Central memory CD4-positive, alpha-beta T cell (primary cell): Measurements from ENCODE around the gene ARL10.

Experiments used
- DNase-seq: peaks from one replicate; pipeline ENCODE4 v3.0.0; 2022
- total RNA-seq, 3 experiments: gene quantifications; one replicate each; lab custom pipeline; 2026; lab: John Stamatoyannopoulos, UW

ARL10 gene, protein sequence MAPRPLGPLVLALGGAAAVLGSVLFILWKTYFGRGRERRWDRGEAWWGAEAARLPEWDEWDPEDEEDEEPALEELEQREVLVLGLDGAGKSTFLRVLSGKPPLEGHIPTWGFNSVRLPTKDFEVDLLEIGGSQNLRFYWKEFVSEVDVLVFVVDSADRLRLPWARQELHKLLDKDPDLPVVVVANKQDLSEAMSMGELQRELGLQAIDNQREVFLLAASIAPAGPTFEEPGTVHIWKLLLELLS
- 10.6 to 15.4 (median 11.2) reads per million in 3 experiments for total RNA-seq

DNA sequence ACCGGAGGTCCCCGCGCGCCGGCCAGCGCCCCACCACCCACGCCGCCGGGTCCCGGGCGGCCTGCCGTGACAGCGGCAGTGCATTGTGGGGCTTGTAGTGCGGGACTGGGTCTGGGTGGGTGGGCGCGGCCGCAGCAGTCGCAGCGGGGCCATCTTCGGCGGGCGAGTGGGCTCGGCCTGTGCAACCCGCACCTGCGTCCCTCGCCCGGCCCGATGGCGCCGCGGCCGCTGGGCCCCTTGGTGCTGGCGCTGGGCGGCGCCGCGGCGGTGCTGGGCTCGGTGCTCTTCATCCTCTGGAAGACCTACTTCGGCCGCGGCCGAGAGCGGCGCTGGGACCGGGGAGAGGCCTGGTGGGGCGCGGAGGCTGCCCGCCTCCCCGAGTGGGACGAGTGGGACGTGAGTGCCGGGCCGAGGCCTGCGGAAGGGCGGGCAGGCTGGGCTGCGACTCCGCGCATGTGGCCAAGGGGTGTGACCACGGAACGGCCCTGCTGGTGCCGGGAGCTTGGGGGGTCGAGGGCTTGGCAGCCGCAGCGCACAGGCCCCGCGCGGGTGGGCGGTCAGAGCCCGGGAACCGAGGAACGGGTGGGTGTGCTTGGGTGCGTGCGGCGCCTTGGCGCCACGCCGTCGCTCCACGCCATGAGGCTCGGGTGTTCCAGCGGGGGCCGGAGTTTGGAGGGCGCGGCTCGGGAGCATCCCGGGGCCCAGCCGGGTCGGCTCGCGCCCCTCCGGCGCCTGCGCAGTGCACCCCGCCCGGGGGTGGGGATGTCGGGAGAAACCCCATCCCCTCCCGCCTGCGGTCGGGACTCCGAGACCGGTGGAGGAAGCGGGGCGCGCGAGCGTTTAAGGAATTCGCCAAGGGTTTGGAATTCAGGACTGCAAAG lies at the start of gene ARL10:
ARL10 (plus strand) TSS at position 137 of the 881 bp plus-strand sequence; CDS start at position 214, 77 bp downstream.
- DNase-seq = peak; percentile 43

DNA sequence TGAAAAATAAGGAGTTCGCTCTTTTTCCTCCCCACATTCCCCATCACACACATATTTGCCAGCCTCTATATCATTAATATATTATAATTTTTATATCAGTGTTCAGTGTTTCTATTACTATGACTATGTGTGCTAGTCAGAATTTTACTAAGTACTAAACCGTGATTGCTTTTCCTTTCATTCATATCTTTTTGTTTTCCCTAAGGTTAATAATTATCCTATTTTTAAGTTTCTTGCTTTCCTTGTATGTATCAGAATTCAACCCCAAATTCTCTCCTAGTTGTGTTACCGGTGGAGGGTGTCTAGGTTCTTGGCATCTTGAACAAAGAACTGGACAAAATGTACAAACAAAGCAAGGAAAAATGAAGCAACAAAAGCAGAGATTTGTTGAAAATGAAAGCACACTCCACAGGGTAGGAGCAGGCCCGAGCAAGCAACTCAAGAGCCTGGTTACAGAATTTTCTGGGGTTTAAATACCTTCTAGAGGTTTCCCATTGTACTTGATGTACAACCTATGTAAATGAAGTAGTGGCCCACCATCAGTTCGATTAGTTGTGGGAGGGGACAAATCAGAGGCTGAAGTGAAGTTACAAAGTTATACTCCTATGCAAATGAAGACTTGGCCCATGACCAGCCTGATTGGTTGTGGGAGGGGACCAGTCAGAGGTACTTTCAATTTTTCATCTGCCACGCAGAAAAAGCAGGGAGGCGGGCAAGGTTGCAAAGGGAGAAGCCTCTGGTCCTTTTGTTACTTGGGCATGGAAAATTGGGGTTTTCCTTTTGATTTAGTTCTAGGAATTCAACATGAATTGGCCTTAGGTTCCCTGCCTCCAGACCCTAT lies 47.5 kb upstream of the ARL10 start:
- DNase-seq = no peak

DNA sequence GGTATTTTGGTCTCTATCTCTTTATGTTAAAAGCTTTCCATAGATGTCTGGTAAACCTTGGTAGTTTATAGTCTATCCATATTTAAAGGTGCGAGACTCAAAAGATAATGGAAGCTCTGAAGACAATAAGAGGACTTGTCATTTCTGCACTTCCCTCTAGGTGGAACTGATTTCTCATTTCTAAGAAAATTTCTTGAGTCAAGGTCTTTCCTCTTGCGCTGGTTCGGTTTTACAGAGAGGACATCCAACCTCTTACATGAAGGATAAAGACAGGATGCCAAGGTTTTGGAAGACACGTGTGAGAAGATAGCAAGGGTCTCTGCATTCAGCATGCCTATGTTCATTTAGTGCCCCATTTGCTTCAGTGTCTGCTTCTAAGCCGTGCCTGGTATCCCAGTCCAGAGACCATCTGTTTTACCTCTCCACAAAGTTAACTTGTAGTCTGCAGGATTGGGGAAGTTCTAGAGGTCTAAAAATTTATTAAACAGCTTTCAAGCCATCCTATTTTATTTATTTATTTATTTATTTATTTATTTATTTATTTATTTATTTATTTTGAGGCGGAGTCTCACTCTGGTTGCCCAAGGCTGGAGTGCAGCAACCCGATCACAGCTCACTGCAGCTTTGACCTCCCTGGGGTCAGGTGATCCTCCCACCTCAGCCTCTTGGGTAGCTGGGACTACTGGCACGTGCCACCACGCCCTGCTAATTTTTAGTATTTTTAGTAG lies 45.3 kb upstream of the ARL10 start:
- DNase-seq = no peak

- no peak for DNase-seq
Observed at GRCh38 chr5:176320577-176320976, 44.7 kb upstream of the ARL10 start.

- DNase-seq = no peak
Observed at GRCh38 chr5:176334031-176334770, 31.1 kb upstream of the ARL10 start.

- DNase-seq = no peak
Observed at GRCh38 chr5:176337913-176338312, 27.4 kb upstream of the ARL10 start.

GRCh38 chr5:176339304-176339703 lies 26.0 kb upstream of the ARL10 start:
- no peak for DNase-seq

- DNase-seq = no peak
Observed at GRCh38 chr5:176341325-176342157, 23.7 kb upstream of the ARL10 start.

GRCh38 chr5:176342158-176342483 lies 23.2 kb upstream of the ARL10 start:
- DNase-seq = no peak

- no peak for DNase-seq
Observed at GRCh38 chr5:176342766-176343458, 22.4 kb upstream of the ARL10 start.

DNA sequence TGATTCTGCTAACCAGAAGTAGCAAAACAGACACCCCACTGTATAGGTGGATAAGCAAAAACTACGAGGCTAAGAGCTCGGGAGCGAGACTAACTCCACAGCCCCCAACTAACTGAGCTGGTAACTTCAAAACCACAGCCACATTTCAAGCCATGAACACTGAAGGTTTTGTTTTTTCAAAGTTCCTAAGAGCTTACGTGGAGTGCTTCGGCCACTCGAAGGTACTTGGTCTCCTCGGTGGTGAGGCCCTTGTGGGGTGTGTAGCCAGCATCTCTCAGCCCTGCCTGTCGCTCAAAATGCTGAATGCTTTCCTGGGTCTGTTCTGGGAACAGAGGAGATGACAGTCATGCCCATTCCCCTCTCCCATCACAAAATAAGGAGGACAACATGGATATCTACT lies 14.9 kb upstream of the ARL10 start:
- no peak for DNase-seq

- DNase-seq = no peak
Observed at GRCh38 chr5:176352116-176352878, 13.0 kb upstream of the ARL10 start.

DNA sequence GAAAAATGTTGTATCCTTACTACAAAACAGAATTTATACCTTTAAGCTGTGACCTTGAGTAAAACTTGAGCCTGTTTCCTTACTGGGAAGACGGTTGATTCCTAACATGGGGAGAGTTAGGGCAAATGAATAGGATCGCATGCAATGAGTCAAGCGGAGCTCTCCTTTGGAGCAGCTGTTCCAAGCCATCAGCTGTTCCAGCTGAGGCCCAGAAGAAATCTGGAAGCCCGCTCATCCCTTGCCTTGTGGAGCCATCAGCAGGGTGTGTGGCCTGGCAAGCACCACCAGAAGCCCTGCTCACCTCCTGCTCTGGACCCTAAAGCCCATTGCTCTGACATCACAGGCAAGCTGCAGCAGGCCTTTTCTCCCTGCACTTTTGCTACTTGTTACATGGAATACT lies 11.8 kb upstream of the ARL10 start:
- no peak for DNase-seq

- no peak for DNase-seq
Observed at GRCh38 chr5:176355400-176356178, 9.7 kb upstream of the ARL10 start.

DNA sequence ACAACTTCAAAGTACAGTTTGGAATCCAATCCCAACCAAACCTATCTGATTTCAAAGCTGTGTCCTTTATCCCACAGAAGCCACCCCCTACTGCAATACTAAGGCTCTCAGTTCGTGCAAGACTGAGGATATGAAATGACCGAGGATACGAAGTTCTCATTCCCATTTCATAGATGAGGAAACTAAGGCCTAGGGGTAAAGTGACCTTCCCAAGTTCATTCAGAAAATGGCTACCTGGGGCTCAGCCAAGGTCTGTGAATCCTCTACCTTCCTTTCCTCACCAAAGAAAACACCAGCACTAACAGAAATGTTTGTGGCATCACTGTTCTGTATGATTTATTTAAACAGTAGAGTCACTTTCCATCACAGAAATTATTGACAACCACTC lies 9.1 kb upstream of the ARL10 start:
- no peak for DNase-seq

- DNase-seq = no peak
Observed at GRCh38 chr5:176359658-176360057, 5.6 kb upstream of the ARL10 start.

DNA sequence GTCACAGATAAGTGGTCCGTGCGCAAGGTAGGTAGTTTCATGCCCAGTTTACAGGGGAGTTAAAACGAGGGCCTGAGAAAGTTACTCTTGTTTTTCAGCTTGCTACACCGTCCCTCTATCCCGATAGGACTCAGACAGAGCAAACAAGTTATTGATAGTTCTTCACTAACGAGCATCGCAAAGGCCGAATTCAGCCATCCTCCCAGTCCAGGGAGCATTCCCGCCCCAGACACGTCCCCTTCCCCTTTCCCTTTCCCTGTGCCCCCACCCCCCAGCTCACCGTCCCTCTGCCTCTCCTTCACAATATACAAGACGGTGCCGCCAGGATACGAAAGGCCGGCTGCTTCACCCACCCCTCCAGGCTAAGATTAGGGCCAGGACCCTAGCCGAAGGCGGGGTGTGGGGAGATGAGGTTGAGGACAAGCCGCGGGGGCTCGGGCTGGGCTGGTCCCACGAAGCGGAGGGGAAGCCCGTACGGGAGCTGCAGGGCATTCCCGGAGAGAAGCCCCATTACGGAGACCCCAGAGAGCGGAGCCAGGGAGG lies 4.3 kb upstream of the ARL10 start:
- no peak for DNase-seq
